SK-N-SH (cell line): ENCODE measurements around the gene SIK2.

Experiments used
- CHD2 ChIP-seq: fragments of 150-350 bp; IDR thresholded peaks from 2 replicates; pipeline ENCODE4 v1.6.1; 2018; ENCODE audit warnings: low read length; ENCODE audit not compliant: partially characterized antibody
- GABPA ChIP-seq: IDR thresholded peaks from 2 replicates; pipeline ENCODE4 v1.4.0; 2012; ENCODE audit warnings: low read depth, mild to moderate bottlenecking
- POLR2AphosphoS5 ChIP-seq: IDR thresholded peaks from 2 replicates; pipeline ENCODE4 v1.6.1; 2012; ENCODE audit warnings: low read depth, low read length
- RAD21 ChIP-seq: IDR thresholded peaks from 2 replicates; pipeline ENCODE4 v1.6.1; 2012; ENCODE audit warnings: mild to moderate bottlenecking, low read length
- RXRA ChIP-seq: IDR thresholded peaks from 2 replicates; pipeline ENCODE4 v1.4.0; 2012; ENCODE audit warnings: low read depth, mild to moderate bottlenecking, borderline replicate concordance
- TAF1 ChIP-seq: IDR thresholded peaks from 2 replicates; pipeline ENCODE4 v1.6.1; 2012; ENCODE audit warnings: low read depth, mild to moderate bottlenecking, low read length, moderate library complexity, borderline replicate concordance
- TCF12 ChIP-seq: IDR thresholded peaks from 2 replicates; pipeline ENCODE4 v1.4.0; 2012
- USF2 ChIP-seq: fragments of 150-350 bp; IDR thresholded peaks from 2 replicates; pipeline ENCODE4 v1.6.1; 2017; ENCODE audit warnings: antibody characterized with exemption, low read length, low read depth, borderline replicate concordance
- YY1 ChIP-seq: IDR thresholded peaks from 2 replicates; pipeline ENCODE4 v1.4.0; 2012; ENCODE audit warnings: low read depth, mild to moderate bottlenecking
- TF ChIP-seq, protein P1 (sequence below): fragments of 200-600 bp; sonication (generic); IDR thresholded peaks from 2 replicates; pipeline ENCODE4 v1.6.1; 2017; ENCODE audit warnings: antibody characterized with exemption, mild to moderate bottlenecking, moderate library complexity
- TF ChIP-seq, protein P2 (sequence below): IDR thresholded peaks from 2 replicates; pipeline ENCODE4 v1.4.0; 2012; ENCODE audit warnings: low read depth, borderline replicate concordance

- TF ChIP-seq POLR2AphosphoS5 (no peak), YY1 (no peak), TAF1 (no peak), RAD21 (no peak), CHD2 (no peak), USF2 (no peak), RXRA (no peak), TCF12 (no peak), GABPA (no peak)
- TF ChIP-seq, protein P1, sequence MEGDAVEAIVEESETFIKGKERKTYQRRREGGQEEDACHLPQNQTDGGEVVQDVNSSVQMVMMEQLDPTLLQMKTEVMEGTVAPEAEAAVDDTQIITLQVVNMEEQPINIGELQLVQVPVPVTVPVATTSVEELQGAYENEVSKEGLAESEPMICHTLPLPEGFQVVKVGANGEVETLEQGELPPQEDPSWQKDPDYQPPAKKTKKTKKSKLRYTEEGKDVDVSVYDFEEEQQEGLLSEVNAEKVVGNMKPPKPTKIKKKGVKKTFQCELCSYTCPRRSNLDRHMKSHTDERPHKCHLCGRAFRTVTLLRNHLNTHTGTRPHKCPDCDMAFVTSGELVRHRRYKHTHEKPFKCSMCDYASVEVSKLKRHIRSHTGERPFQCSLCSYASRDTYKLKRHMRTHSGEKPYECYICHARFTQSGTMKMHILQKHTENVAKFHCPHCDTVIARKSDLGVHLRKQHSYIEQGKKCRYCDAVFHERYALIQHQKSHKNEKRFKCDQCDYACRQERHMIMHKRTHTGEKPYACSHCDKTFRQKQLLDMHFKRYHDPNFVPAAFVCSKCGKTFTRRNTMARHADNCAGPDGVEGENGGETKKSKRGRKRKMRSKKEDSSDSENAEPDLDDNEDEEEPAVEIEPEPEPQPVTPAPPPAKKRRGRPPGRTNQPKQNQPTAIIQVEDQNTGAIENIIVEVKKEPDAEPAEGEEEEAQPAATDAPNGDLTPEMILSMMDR, result no peak
- TF ChIP-seq, protein P2, sequence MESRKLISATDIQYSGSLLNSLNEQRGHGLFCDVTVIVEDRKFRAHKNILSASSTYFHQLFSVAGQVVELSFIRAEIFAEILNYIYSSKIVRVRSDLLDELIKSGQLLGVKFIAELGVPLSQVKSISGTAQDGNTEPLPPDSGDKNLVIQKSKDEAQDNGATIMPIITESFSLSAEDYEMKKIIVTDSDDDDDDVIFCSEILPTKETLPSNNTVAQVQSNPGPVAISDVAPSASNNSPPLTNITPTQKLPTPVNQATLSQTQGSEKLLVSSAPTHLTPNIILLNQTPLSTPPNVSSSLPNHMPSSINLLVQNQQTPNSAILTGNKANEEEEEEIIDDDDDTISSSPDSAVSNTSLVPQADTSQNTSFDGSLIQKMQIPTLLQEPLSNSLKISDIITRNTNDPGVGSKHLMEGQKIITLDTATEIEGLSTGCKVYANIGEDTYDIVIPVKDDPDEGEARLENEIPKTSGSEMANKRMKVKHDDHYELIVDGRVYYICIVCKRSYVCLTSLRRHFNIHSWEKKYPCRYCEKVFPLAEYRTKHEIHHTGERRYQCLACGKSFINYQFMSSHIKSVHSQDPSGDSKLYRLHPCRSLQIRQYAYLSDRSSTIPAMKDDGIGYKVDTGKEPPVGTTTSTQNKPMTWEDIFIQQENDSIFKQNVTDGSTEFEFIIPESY, result no peak
These were observed 81.6 kb downstream of the SIK2 start for GRCh38 chr11:111683806-111684205.
